Measurements from ENCODE around the gene CD276. TPM values are rescaled to one million over a fixed set of nuclear protein-coding genes. Genes with fewer than 3 reads are reported as not detected.
A peak's percentile ranks its signal among the peaks of the same experiment; 100 is the strongest.

CD276 gene
- total RNA-seq, 2 experiments from 2014 or later: not detected

DNA sequence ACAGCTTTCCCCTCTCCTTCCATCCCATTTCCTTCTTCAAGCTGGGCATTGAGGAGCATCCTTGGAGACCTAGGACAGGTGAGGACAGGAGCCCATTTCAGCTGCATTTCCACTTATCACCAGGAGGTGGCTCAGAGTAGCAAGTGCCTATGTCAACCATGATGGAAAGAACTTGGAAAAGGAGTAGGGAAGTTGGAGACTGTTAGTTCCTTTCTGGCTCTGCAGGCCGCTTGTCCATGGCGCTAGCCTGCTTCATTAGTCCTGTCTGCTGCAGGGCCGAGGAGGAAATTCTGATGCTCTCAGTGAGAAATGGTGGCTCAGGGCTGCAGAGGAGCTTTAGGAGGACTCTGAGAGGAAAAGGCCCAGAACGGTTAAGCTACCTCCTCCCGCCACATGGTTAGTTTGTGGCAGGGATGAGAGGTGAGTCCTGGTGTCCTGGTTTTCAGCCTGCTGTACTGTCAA is 7.0 kb upstream of the CD276 start:
- H3K4me3 Mint-ChIP-seq: no peak overlapping the region
- peak; percentile 63 for DNase-seq
- H3K27ac Mint-ChIP-seq: no peak overlapping the region
- peak; percentile 65 for ATAC-seq
- ChIA-PET CTCF (interaction anchor here (0.5 to 6.2 kb wide), 22 partner anchors 9 to 1695 kb away, joined by 3 to 108 read pairs (median 4); partner anchors contain the start of gene NPTN), POLR2A (interaction anchor here (0.6 kb wide), 1 partner anchor 171 kb away, joined by 3 read pairs; no protein-coding TSS in a partner anchor)
- peaks cover 12% of the 10 kb centered on the region for H3K4me1 Mint-ChIP-seq (ENCODE audit: low read depth)
- H3K9me3 Mint-ChIP-seq (ENCODE audit: insufficient read depth): no peaks in the 10 kb centered on the region
- H3K36me3 Mint-ChIP-seq (ENCODE audit: low read depth): no peaks in the 10 kb centered on the region
- H3K27me3 Mint-ChIP-seq (ENCODE audit: low read depth): peaks cover 47% of the 10 kb centered on the region

GRCh38 chr15:73677733-73678132 is 6.5 kb upstream of the CD276 start:
- ChIA-PET POLR2A (interaction anchor here (0.6 kb wide), 1 partner anchor 172 kb away, joined by 3 read pairs; no protein-coding TSS in a partner anchor), CTCF (interaction anchor here (0.6 to 6.2 kb wide), 20 partner anchors 9 to 412 kb away, joined by 3 to 108 read pairs (median 4); partner anchors contain the start of gene NPTN)
- ATAC-seq (no peak), DNase-seq (no peak)
- no peak overlapping the region for H3K27ac Mint-ChIP-seq
- H3K36me3 Mint-ChIP-seq (ENCODE audit: low read depth): no peaks in the 10 kb centered on the region
- peaks cover 53% of the 10 kb centered on the region for H3K27me3 Mint-ChIP-seq (ENCODE audit: low read depth)
- H3K4me3 Mint-ChIP-seq: no peak overlapping the region
- H3K4me1 Mint-ChIP-seq (ENCODE audit: low read depth): peaks cover 12% of the 10 kb centered on the region
- H3K9me3 Mint-ChIP-seq (ENCODE audit: insufficient read depth): no peaks in the 10 kb centered on the region

- H3K27ac Mint-ChIP-seq: no peak overlapping the region
- ChIA-PET POLR2A (no interaction called here), CTCF (interaction anchor here (1.1 to 6.2 kb wide), 8 partner anchors 8 to 42 kb away, joined by 3 to 108 read pairs (median 22); no protein-coding TSS in a partner anchor)
- no peak overlapping the region for H3K4me3 Mint-ChIP-seq
- no peaks in the 10 kb centered on the region for H3K36me3 Mint-ChIP-seq (ENCODE audit: low read depth)
- peaks cover 15% of the 10 kb centered on the region for H3K4me1 Mint-ChIP-seq (ENCODE audit: low read depth)
- H3K27me3 Mint-ChIP-seq (ENCODE audit: low read depth): peaks cover 54% of the 10 kb centered on the region
- no peak for ATAC-seq
- no peak for DNase-seq
- no peaks in the 10 kb centered on the region for H3K9me3 Mint-ChIP-seq (ENCODE audit: insufficient read depth)
Measured at GRCh38 chr15:73678498-73678897, 5.7 kb upstream of the CD276 start.

- DNase-seq (no peak), ATAC-seq (no peak)
- Mint-ChIP-seq H3K36me3 (ENCODE audit: low read depth) (no peaks in the 10 kb centered on the region), H3K4me3 (no peak overlapping the region), H3K4me1 (ENCODE audit: low read depth) (peaks cover 19% of the 10 kb centered on the region), H3K27ac (no peak overlapping the region), H3K27me3 (ENCODE audit: low read depth) (peaks cover 52% of the 10 kb centered on the region), H3K9me3 (ENCODE audit: insufficient read depth) (no peaks in the 10 kb centered on the region)
- ChIA-PET POLR2A (no interaction called here), CTCF (interaction anchor here (0.6 to 6.2 kb wide), 5 partner anchors 11 to 43 kb away, joined by 3 to 108 read pairs (median 24); no protein-coding TSS in a partner anchor)
Measured at GRCh38 chr15:73679180-73679579, 5.0 kb upstream of the CD276 start.

GRCh38 chr15:73679964-73680363 is 4.2 kb upstream of the CD276 start:
- ChIA-PET CTCF (interaction anchor here (2.0 to 6.2 kb wide), 3 partner anchors 12 to 26 kb away, joined by 5 to 108 read pairs (median 24); no protein-coding TSS in a partner anchor), POLR2A (no interaction called here)
- H3K36me3 Mint-ChIP-seq (ENCODE audit: low read depth): no peaks in the 10 kb centered on the region
- no peak overlapping the region for H3K27ac Mint-ChIP-seq
- H3K4me1 Mint-ChIP-seq (ENCODE audit: low read depth): peaks cover 22% of the 10 kb centered on the region
- ATAC-seq: no peak
- H3K9me3 Mint-ChIP-seq (ENCODE audit: insufficient read depth): no peaks in the 10 kb centered on the region
- no peak for DNase-seq
- H3K4me3 Mint-ChIP-seq: no peak overlapping the region
- peaks cover 51% of the 10 kb centered on the region for H3K27me3 Mint-ChIP-seq (ENCODE audit: low read depth)

DNA sequence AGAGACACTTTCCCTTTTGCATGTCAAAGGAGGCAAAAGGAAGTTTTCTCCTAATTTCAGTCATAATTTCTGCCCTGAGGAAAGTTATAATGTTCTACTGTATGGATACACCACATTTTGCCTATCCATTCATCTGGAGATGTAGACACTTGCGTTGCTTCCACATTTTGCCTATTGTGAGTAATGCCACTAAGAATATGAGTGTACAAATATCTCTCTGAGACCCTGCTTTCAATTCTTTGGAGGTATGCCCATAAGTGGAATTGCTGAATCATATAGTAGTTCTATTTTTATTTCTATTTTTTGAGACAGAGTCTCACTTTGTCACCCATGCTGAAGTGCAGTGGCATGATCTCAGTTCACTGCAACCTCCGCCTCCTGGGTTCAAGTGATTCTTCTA is 3.6 kb upstream of the CD276 start:
- no peaks in the 10 kb centered on the region for H3K9me3 Mint-ChIP-seq (ENCODE audit: insufficient read depth)
- ATAC-seq (no peak), DNase-seq (no peak)
- ChIA-PET POLR2A (no interaction called here), CTCF (interaction anchor here (2.0 to 6.2 kb wide), 2 partner anchors 18 to 25 kb away, joined by 5 to 108 read pairs; no protein-coding TSS in a partner anchor)
- no peak overlapping the region for H3K27ac Mint-ChIP-seq
- no peak overlapping the region for H3K4me3 Mint-ChIP-seq
- peaks cover 22% of the 10 kb centered on the region for H3K4me1 Mint-ChIP-seq (ENCODE audit: low read depth)
- H3K27me3 Mint-ChIP-seq (ENCODE audit: low read depth): peaks cover 56% of the 10 kb centered on the region
- no peaks in the 10 kb centered on the region for H3K36me3 Mint-ChIP-seq (ENCODE audit: low read depth)

- peaks cover 62% of the 10 kb centered on the region for H3K27me3 Mint-ChIP-seq (ENCODE audit: low read depth)
- no peaks in the 10 kb centered on the region for H3K36me3 Mint-ChIP-seq (ENCODE audit: low read depth)
- H3K4me1 Mint-ChIP-seq (ENCODE audit: low read depth): peaks cover 22% of the 10 kb centered on the region
- ATAC-seq: no peak
- ChIA-PET CTCF (interaction anchor here (6.2 kb wide), 1 partner anchor 18 kb away, joined by 108 read pairs; no protein-coding TSS in a partner anchor), POLR2A (no interaction called here)
- no peak overlapping the region for H3K4me3 Mint-ChIP-seq
- no peak overlapping the region for H3K27ac Mint-ChIP-seq
- H3K9me3 Mint-ChIP-seq (ENCODE audit: insufficient read depth): no peaks in the 10 kb centered on the region
- DNase-seq: peak; percentile 17
Measured at GRCh38 chr15:73681063-73681462, 3.1 kb upstream of the CD276 start.

- no peak for ATAC-seq
- peaks cover 71% of the 10 kb centered on the region for H3K27me3 Mint-ChIP-seq (ENCODE audit: low read depth)
- H3K36me3 Mint-ChIP-seq (ENCODE audit: low read depth): no peaks in the 10 kb centered on the region
- H3K27ac Mint-ChIP-seq: no peak overlapping the region
- no peaks in the 10 kb centered on the region for H3K9me3 Mint-ChIP-seq (ENCODE audit: insufficient read depth)
- POLR2A ChIA-PET: interaction anchor here (1.0 kb wide), 1 partner anchor 15 kb away, joined by 3 read pairs; no protein-coding TSS in a partner anchor
- H3K4me1 Mint-ChIP-seq (ENCODE audit: low read depth): peaks cover 22% of the 10 kb centered on the region
- peak; percentile 15 for DNase-seq
- no peak overlapping the region for H3K4me3 Mint-ChIP-seq
- CTCF ChIA-PET: interaction anchor here (0.9 to 6.2 kb wide), 4 partner anchors 17 to 121 kb away, joined by 3 to 108 read pairs (median 6); no protein-coding TSS in a partner anchor
Measured at GRCh38 chr15:73681856-73682599, 2.2 kb upstream of the CD276 start.

DNA sequence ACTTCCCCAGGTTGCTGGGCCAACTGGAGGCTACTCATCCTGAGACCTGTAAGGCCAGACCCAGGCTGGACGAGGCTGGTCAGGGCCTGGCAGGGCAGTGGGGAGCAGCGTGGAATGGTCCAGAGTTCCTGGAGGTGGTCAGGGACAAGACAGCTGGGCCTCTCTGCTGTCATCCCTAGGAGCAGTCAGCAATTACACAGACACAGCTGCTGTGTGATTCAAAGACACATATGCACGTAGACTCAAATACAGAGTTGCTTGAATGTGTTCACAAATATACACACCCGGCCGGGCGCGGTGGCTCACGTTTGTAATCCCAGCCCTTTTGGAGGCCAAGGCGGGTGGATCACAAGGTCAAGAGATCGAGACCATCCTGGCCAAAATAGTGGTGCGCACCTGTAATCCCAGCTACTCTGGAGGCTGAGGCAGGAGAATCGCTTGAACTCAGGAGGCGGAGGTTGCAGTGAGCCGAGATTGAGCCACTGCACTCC is 1.5 kb upstream of the CD276 start:
- ATAC-seq (no peak), DNase-seq (peak; percentile 18)
- H3K4me1 Mint-ChIP-seq (ENCODE audit: low read depth): peaks cover 21% of the 10 kb centered on the region
- H3K9me3 Mint-ChIP-seq (ENCODE audit: insufficient read depth): no peaks in the 10 kb centered on the region
- H3K4me3 Mint-ChIP-seq: no peak overlapping the region
- peaks cover 72% of the 10 kb centered on the region for H3K27me3 Mint-ChIP-seq (ENCODE audit: low read depth)
- ChIA-PET POLR2A (interaction anchor here (1.0 kb wide), 1 partner anchor 14 kb away, joined by 3 read pairs; no protein-coding TSS in a partner anchor), CTCF (interaction anchor here (0.9 to 4.4 kb wide), 5 partner anchors 17 to 122 kb away, joined by 3 to 25 read pairs (median 4); no protein-coding TSS in a partner anchor)
- no peaks in the 10 kb centered on the region for H3K36me3 Mint-ChIP-seq (ENCODE audit: low read depth)
- no peak overlapping the region for H3K27ac Mint-ChIP-seq

- Mint-ChIP-seq H3K4me1 (ENCODE audit: low read depth) (peaks cover 15% of the 10 kb centered on the region), H3K36me3 (ENCODE audit: low read depth) (no peaks in the 10 kb centered on the region), H3K4me3 (no peak overlapping the region), H3K27ac (no peak overlapping the region), H3K9me3 (ENCODE audit: insufficient read depth) (no peaks in the 10 kb centered on the region), H3K27me3 (ENCODE audit: low read depth) (peaks cover 75% of the 10 kb centered on the region)
- ATAC-seq (no peak), DNase-seq (peak; percentile 9)
- ChIA-PET CTCF (interaction anchor here (1.3 to 4.4 kb wide), 4 partner anchors 17 to 123 kb away, joined by 3 to 25 read pairs (median 7); no protein-coding TSS in a partner anchor), POLR2A (no interaction called here)
Measured at GRCh38 chr15:73683257-73683776, 866 bp upstream of the CD276 start.

DNA sequence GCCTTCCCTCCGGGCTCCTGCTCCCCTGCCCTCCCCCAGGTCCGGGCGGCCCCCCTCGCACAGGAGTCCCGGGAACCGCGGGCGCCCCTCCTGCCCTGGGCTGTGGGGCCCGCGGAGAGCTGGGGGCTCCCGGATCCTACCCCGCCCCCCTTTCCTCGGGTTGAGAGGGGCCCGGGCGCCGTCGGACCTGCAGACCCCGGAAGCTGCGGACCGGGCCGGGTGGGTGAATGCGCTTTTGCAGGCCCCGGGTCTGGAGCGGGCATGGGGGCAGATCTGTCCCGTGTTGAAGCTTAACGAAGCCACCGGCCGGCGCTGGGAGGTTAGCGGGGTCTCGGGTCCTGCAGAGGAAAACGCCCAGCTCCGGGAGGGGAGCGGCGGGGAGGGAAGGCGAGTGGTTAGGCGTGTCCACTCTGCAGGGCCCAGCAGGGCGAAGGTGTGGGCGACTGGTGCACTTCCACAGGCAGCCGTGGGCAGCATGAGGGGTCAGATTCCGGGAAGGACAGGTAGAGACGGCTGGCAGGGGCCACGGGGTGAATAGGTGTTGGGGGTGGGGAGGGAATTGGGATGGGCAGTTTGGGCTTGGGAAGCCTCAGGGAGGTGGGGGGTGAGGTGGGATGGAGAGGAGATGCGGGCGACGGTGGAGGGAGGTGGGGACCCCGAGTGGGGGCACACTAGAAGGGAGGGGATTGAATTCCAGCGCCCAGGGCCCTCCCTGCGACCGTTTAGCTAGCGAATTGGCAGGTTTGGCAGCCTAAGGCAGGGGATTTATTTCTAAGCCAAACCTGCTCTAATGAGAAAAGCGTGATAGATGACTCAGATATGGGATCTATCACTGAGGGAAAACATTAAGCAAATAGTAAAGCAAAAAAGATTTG is 635 bp downstream of the CD276 start:
- no peaks in the 10 kb centered on the region for H3K9me3 Mint-ChIP-seq (ENCODE audit: insufficient read depth)
- no peak overlapping the region for H3K27ac Mint-ChIP-seq
- no peaks in the 10 kb centered on the region for H3K36me3 Mint-ChIP-seq (ENCODE audit: low read depth)
- ChIA-PET CTCF (interaction anchor here (0.8 to 4.4 kb wide), 3 partner anchors 7 to 48 kb away, joined by 3 to 30 read pairs (median 25); no protein-coding TSS in a partner anchor), POLR2A (interaction anchor here (0.7 kb wide), 1 partner anchor 207 kb away, joined by 3 read pairs; no protein-coding TSS in a partner anchor)
- no peak overlapping the region for H3K4me3 Mint-ChIP-seq
- DNase-seq (peak; percentile 16), ATAC-seq (no peak)
- H3K4me1 Mint-ChIP-seq (ENCODE audit: low read depth): peaks cover 11% of the 10 kb centered on the region
- peaks cover 71% of the 10 kb centered on the region for H3K27me3 Mint-ChIP-seq (ENCODE audit: low read depth)
